Immature natural killer cell (primary cell): ENCODE results near the gene MICU1. TPM values are rescaled to one million over a fixed set of nuclear protein-coding genes. Genes with fewer than 3 reads are reported as not detected.

Experiments used
- DNase-seq, 3 donors: peaks; one replicate each; pipeline ENCODE4 v3.0.0; 2022; ENCODE audit warnings: mixed read lengths in 1 of 3
- H3K27ac Mint-ChIP-seq, 6 donors: one replicate each; pipeline ENCODE4 v1.8.0; 2020; ENCODE audit warnings: mixed read lengths in 6 of 6, mild to moderate bottlenecking in 5 of 6, inconsistent platforms in 4 of 6, moderate library complexity in 3 of 6
- H3K27me3 Mint-ChIP-seq, 3 donors: one replicate each; pipeline ENCODE4 v1.8.0; 2020 to 2021; ENCODE audit warnings: low read depth in 3 of 3, mild to moderate bottlenecking in 3 of 3, mixed read lengths in 3 of 3, moderate library complexity in 3 of 3, inconsistent platforms in 1 of 3
- H3K36me3 Mint-ChIP-seq, 3 donors: one replicate each; pipeline ENCODE4 v1.8.0; 2020; ENCODE audit warnings: mixed read lengths in 3 of 3, inconsistent platforms in 2 of 3, mild to moderate bottlenecking in 2 of 3
- H3K4me1 Mint-ChIP-seq, 2 donors: one replicate each; pipeline ENCODE4 v1.8.0; 2020; ENCODE audit warnings: inconsistent platforms in 2 of 2, mild to moderate bottlenecking in 2 of 2, mixed read lengths in 2 of 2, moderate library complexity in 1 of 2
- H3K4me3 Mint-ChIP-seq, 5 donors: one replicate each; pipeline ENCODE4 v1.8.0; 2020; ENCODE audit warnings: mild to moderate bottlenecking in 5 of 5, mixed read lengths in 5 of 5, inconsistent platforms in 3 of 5, moderate library complexity in 3 of 5
- H3K9me3 Mint-ChIP-seq, 6 donors: one replicate each; pipeline ENCODE4 v1.8.0; 2020; ENCODE audit warnings: mild to moderate bottlenecking in 6 of 6, mixed read lengths in 6 of 6, inconsistent platforms in 4 of 6, moderate library complexity in 3 of 6
- polyA plus RNA-seq, 3 donors: library from polyadenylated mRNA; unstranded; fragments of 300-500 nt; fragmentation: Illumina TruSeq; gene quantifications; one replicate each; pipeline ENCODE4 v1.2.3, GENCODE V29; 2021

Gene MICU1
- polyA plus RNA-seq, 3 donors from 2014 or later = 19.8 to 45.1 (median 21.2) TPM

- Mint-ChIP-seq H3K4me1 (peaks cover 3 to 7% of the 10 kb centered on the region in 2 donors), H3K36me3 (peaks cover 0 to 13% (median 12%) of the 10 kb centered on the region in 3 donors), H3K27me3 (peaks cover 0 to 4% (median 3%) of the 10 kb centered on the region in 3 donors), H3K27ac (peak overlapping the region in 2 of 6 donors; percentile 19 to 52), H3K4me3 (peak overlapping the region in 1 of 5 donors; percentile 53), H3K9me3 (no peaks in the 10 kb centered on the region)
- no peak for DNase-seq
These were observed 14.1 kb downstream of the MICU1 start for GRCh38 chr10:72611783-72612182.

GRCh38 chr10:72610466-72610865 lies 15.4 kb downstream of the MICU1 start:
- Mint-ChIP-seq H3K36me3 (peaks cover 0 to 9% (median 9%) of the 10 kb centered on the region in 3 donors), H3K9me3 (no peaks in the 10 kb centered on the region), H3K27me3 (peaks cover 0 to 3% (median 2%) of the 10 kb centered on the region in 3 donors), H3K4me3 (no peak overlapping the region), H3K27ac (peak overlapping the region in 1 of 6 donors; percentile 37), H3K4me1 (peaks cover 3 to 7% of the 10 kb centered on the region in 2 donors)
- DNase-seq = no peak

- Mint-ChIP-seq H3K27me3 (peaks cover 0 to 1% (median 0%) of the 10 kb centered on the region in 3 donors), H3K4me1 (no peaks in the 10 kb centered on the region), H3K4me3 (no peak overlapping the region), H3K9me3 (no peaks in the 10 kb centered on the region), H3K27ac (peak overlapping the region in 1 of 6 donors; percentile 55), H3K36me3 (peaks cover 3 to 9% (median 6%) of the 10 kb centered on the region in 3 donors)
- DNase-seq = no peak
These were observed 20.8 kb downstream of the MICU1 start for GRCh38 chr10:72605122-72605521.

GRCh38 chr10:72601144-72601543 lies 24.7 kb downstream of the MICU1 start:
- Mint-ChIP-seq H3K27ac (no peak overlapping the region), H3K36me3 (peaks cover 0 to 3% (median 3%) of the 10 kb centered on the region in 3 donors), H3K4me1 (peaks cover 0 to 2% of the 10 kb centered on the region in 2 donors), H3K4me3 (no peak overlapping the region), H3K9me3 (no peaks in the 10 kb centered on the region), H3K27me3 (peaks cover 0 to 1% (median 0%) of the 10 kb centered on the region in 3 donors)
- DNase-seq = no peak

- H3K4me1 Mint-ChIP-seq = peaks cover 1 to 2% of the 10 kb centered on the region in 2 donors
- peaks cover 0 to 1% (median 0%) of the 10 kb centered on the region in 3 donors for H3K27me3 Mint-ChIP-seq
- H3K36me3 Mint-ChIP-seq = peaks cover 0 to 3% (median 3%) of the 10 kb centered on the region in 3 donors
- no peak overlapping the region for H3K27ac Mint-ChIP-seq
- H3K4me3 Mint-ChIP-seq = no peak overlapping the region
- DNase-seq = no peak
- no peaks in the 10 kb centered on the region for H3K9me3 Mint-ChIP-seq
These were observed 26.8 kb downstream of the MICU1 start for GRCh38 chr10:72598769-72599701.

GRCh38 chr10:72597897-72598296 lies 28.0 kb downstream of the MICU1 start:
- DNase-seq = no peak
- Mint-ChIP-seq H3K4me1 (peaks cover 2 to 8% of the 10 kb centered on the region in 2 donors), H3K9me3 (no peaks in the 10 kb centered on the region), H3K36me3 (peaks cover 3 to 6% (median 6%) of the 10 kb centered on the region in 3 donors), H3K4me3 (no peak overlapping the region), H3K27me3 (no peaks in the 10 kb centered on the region), H3K27ac (no peak overlapping the region)

GRCh38 chr10:72595436-72595835 lies 30.4 kb downstream of the MICU1 start:
- no peaks in the 10 kb centered on the region for H3K9me3 Mint-ChIP-seq
- H3K36me3 Mint-ChIP-seq = peaks cover 4 to 16% (median 6%) of the 10 kb centered on the region in 3 donors
- H3K4me1 Mint-ChIP-seq = peaks cover 4 to 8% of the 10 kb centered on the region in 2 donors
- H3K27me3 Mint-ChIP-seq = no peaks in the 10 kb centered on the region
- H3K27ac Mint-ChIP-seq = no peak overlapping the region
- H3K4me3 Mint-ChIP-seq = no peak overlapping the region
- no peak for DNase-seq

GRCh38 chr10:72593963-72594362 lies 31.9 kb downstream of the MICU1 start:
- peaks cover 3 to 8% of the 10 kb centered on the region in 2 donors for H3K4me1 Mint-ChIP-seq
- H3K27me3 Mint-ChIP-seq = no peaks in the 10 kb centered on the region
- DNase-seq = no peak
- no peak overlapping the region for H3K27ac Mint-ChIP-seq
- H3K9me3 Mint-ChIP-seq = no peaks in the 10 kb centered on the region
- H3K4me3 Mint-ChIP-seq = no peak overlapping the region
- peaks cover 4 to 16% (median 6%) of the 10 kb centered on the region in 3 donors for H3K36me3 Mint-ChIP-seq

- no peak overlapping the region for H3K4me3 Mint-ChIP-seq
- H3K4me1 Mint-ChIP-seq = peaks cover 0 to 4% of the 10 kb centered on the region in 2 donors
- no peaks in the 10 kb centered on the region for H3K27me3 Mint-ChIP-seq
- no peak for DNase-seq
- H3K9me3 Mint-ChIP-seq = no peaks in the 10 kb centered on the region
- peaks cover 4 to 19% (median 4%) of the 10 kb centered on the region in 3 donors for H3K36me3 Mint-ChIP-seq
- H3K27ac Mint-ChIP-seq = peak overlapping the region in 1 of 6 donors; percentile 77
These were observed 37.6 kb downstream of the MICU1 start for GRCh38 chr10:72588266-72588665.

GRCh38 chr10:72587568-72587967 lies 38.3 kb downstream of the MICU1 start:
- DNase-seq = no peak
- peaks cover 0 to 14% (median 4%) of the 10 kb centered on the region in 3 donors for H3K36me3 Mint-ChIP-seq
- H3K27me3 Mint-ChIP-seq = no peaks in the 10 kb centered on the region
- H3K9me3 Mint-ChIP-seq = no peaks in the 10 kb centered on the region
- H3K4me1 Mint-ChIP-seq = peaks cover 0 to 4% of the 10 kb centered on the region in 2 donors
- H3K4me3 Mint-ChIP-seq = no peak overlapping the region
- H3K27ac Mint-ChIP-seq = no peak overlapping the region

GRCh38 chr10:72574636-72575035 lies 51.2 kb downstream of the MICU1 start:
- Mint-ChIP-seq H3K27me3 (peaks cover 0 to 2% (median 0%) of the 10 kb centered on the region in 3 donors), H3K27ac (no peak overlapping the region), H3K4me1 (peaks cover 2 to 7% of the 10 kb centered on the region in 2 donors), H3K9me3 (no peaks in the 10 kb centered on the region), H3K36me3 (no peaks in the 10 kb centered on the region), H3K4me3 (no peak overlapping the region)
- DNase-seq = no peak

GRCh38 chr10:72573079-72573478 lies 52.8 kb downstream of the MICU1 start:
- Mint-ChIP-seq H3K9me3 (no peaks in the 10 kb centered on the region), H3K27me3 (no peaks in the 10 kb centered on the region), H3K27ac (no peak overlapping the region), H3K4me3 (no peak overlapping the region), H3K36me3 (no peaks in the 10 kb centered on the region), H3K4me1 (peaks cover 2 to 7% of the 10 kb centered on the region in 2 donors)
- DNase-seq = no peak

GRCh38 chr10:72567889-72568640 lies 57.8 kb downstream of the MICU1 start:
- Mint-ChIP-seq H3K4me1 (peaks cover 4 to 7% of the 10 kb centered on the region in 2 donors), H3K27ac (peak overlapping the region in 1 of 6 donors; percentile 10), H3K27me3 (no peaks in the 10 kb centered on the region), H3K36me3 (peaks cover 7 to 14% (median 12%) of the 10 kb centered on the region in 3 donors), H3K9me3 (no peaks in the 10 kb centered on the region), H3K4me3 (no peak overlapping the region)
- DNase-seq = no peak

GRCh38 chr10:72567421-72567820 lies 58.5 kb downstream of the MICU1 start:
- DNase-seq = no peak
- Mint-ChIP-seq H3K27ac (no peak overlapping the region), H3K4me1 (peaks cover 4 to 12% of the 10 kb centered on the region in 2 donors), H3K9me3 (no peaks in the 10 kb centered on the region), H3K36me3 (peaks cover 13 to 19% (median 18%) of the 10 kb centered on the region in 3 donors), H3K27me3 (no peaks in the 10 kb centered on the region), H3K4me3 (no peak overlapping the region)
